ENCODE results near the gene SPTLC1. TPM values are rescaled to one million over a fixed set of nuclear protein-coding genes. Genes with fewer than 3 reads are reported as not detected.

The SPTLC1 gene
- total RNA-seq = 10 to 100 TPM; 43.8 to 51.9 TPM

GRCh38 chr9:92115071-92115858, at the start of gene SPTLC1:
SPTLC1 (minus strand) TSS chr9:92115413; CDS start chr9:92115370, 43 bp downstream.

Other genes with a start within 250 kb of the SPTLC1 start
- under 1 TPM in 1 of 2 experiments, not detected in 1; 0.07 TPM for gene ROR2, start 165.2 kb downstream of the SPTLC1 start, total RNA-seq
- 100 to 1,000 TPM; 113 to 115 TPM for gene IARS1, start 178.3 kb upstream of the SPTLC1 start, total RNA-seq
- gene NOL8, start 209.9 kb upstream of the SPTLC1 start, total RNA-seq = 10 to 100 TPM; 56.2 to 58.4 TPM
- gene CENPP, start 210.5 kb upstream of the SPTLC1 start, total RNA-seq = 10 to 100 TPM; 12.4 to 14.1 TPM